Tibial artery (tissue), 4 donors: ENCODE results near the gene CCDC122.
A peak's percentile ranks its signal among the peaks of the same experiment; 100 is the strongest.

Experiments used
- DNase-seq, 2 donors: peaks; one replicate each; pipeline ENCODE4 v3.0.0-alpha.2; 2019
- H3K27ac ChIP-seq, 2 donors: fragments of 200-600 bp; sonication (generic) in 1 of 2; 1 replicate in 1 of 2; 2 replicates in 1 of 2; pipeline ENCODE4 v1.5.1; 2018 to 2019; ENCODE audit warnings: mild to moderate bottlenecking in 1 of 2
- H3K27me3 ChIP-seq, 2 donors: fragments of 200-600 bp; sonication (generic) in 1 of 2; one replicate each; pipeline versions ENCODE4 v1.5.1 to v1.6.0; 2016 to 2019
- H3K36me3 ChIP-seq, 3 donors: fragments of 200-600 bp; sonication (generic) in 2 of 3; one replicate each; pipeline ENCODE4 v1.5.1; 2016 to 2019; ENCODE audit warnings: mild to moderate bottlenecking in 2 of 3
- H3K4me1 ChIP-seq, 4 donors: fragments of 200-600 bp; sonication (generic) in 2 of 4; 1 replicate in 3 of 4; 2 replicates in 1 of 4; pipeline ENCODE4 v1.5.1; 2016 to 2019
- H3K4me3 ChIP-seq, 2 donors: fragments of 200-600 bp; sonication (generic) in 1 of 2; 1 replicate in 1 of 2; 2 replicates in 1 of 2; pipeline ENCODE4 v1.5.1; 2018 to 2019; ENCODE audit warnings: mild to moderate bottlenecking in 2 of 2
- H3K9me3 ChIP-seq, 3 donors: fragments of 200-600 bp; sonication (generic) in 1 of 3; one replicate each; pipeline ENCODE4 v1.5.1; 2016 to 2019
- CTCF ChIP-seq, 2 experiments: fragments of 200-600 bp in 1 of 2; fragments of 450-650 bp in 1 of 2; IDR thresholded peaks; one replicate each; pipeline ENCODE4 v1.5.1; 2017 to 2019; ENCODE audit warnings: antibody characterized with exemption in 2 of 2, mild to moderate bottlenecking in 1 of 2, moderate library complexity in 1 of 2
- intact Hi-C: fragments of 100-400 bp; cut with DNase I; formaldehyde crosslinking; loops from one replicate; pipeline ENCODE4 v1.15.0; 2023; ENCODE audit warnings: low total_unique reads

The CCDC122 gene

GRCh38 chr13:43915451-43915850 lies 35.9 kb upstream of the CCDC122 start:
- H3K4me3 ChIP-seq = no peak overlapping the region
- no peaks in the 10 kb centered on the region for H3K36me3 ChIP-seq
- H3K9me3 ChIP-seq = no peaks in the 10 kb centered on the region
- DNase-seq = no peak
- intact Hi-C loops = loop anchor here (10.0 kb wide), 1 partner anchor 129 kb away; no protein-coding TSS in a partner anchor
- peak overlapping the region in 1 of 2 donors; percentile 45 for H3K27ac ChIP-seq
- no peaks in the 10 kb centered on the region for H3K27me3 ChIP-seq
- TF ChIP-seq CTCF (IDR thresholded peaks at IDR 0.05) = no peak
- H3K4me1 ChIP-seq = peaks cover 0 to 34% (median 0%) of the 10 kb centered on the region in 4 donors

GRCh38 chr13:43911871-43912270 lies 32.3 kb upstream of the CCDC122 start:
- no peak for DNase-seq
- TF ChIP-seq CTCF (IDR thresholded peaks at IDR 0.05) = no peak

GRCh38 chr13:43911278-43911677 lies 31.7 kb upstream of the CCDC122 start:
- no peak for DNase-seq
- H3K4me3 ChIP-seq = no peak overlapping the region
- intact Hi-C loops = loop anchor here (10.0 kb wide), 1 partner anchor 134 kb away; no protein-coding TSS in a partner anchor
- H3K36me3 ChIP-seq = no peaks in the 10 kb centered on the region
- peaks cover 0 to 42% (median 5%) of the 10 kb centered on the region in 4 donors for H3K4me1 ChIP-seq
- no peaks in the 10 kb centered on the region for H3K27me3 ChIP-seq
- H3K27ac ChIP-seq = no peak overlapping the region
- no peaks in the 10 kb centered on the region for H3K9me3 ChIP-seq
- TF ChIP-seq CTCF (IDR thresholded peaks at IDR 0.05) = no peak

More at GRCh38 chr13:43911871-43912270, 32.3 kb upstream of the CCDC122 start:
- no peaks in the 10 kb centered on the region for H3K9me3 ChIP-seq
- H3K4me3 ChIP-seq = no peak overlapping the region
- H3K27me3 ChIP-seq = no peaks in the 10 kb centered on the region
- H3K4me1 ChIP-seq = peaks cover 0 to 42% (median 5%) of the 10 kb centered on the region in 4 donors
- intact Hi-C loops = loop anchor here (10.0 kb wide), 1 partner anchor 133 kb away; no protein-coding TSS in a partner anchor
- H3K36me3 ChIP-seq = no peaks in the 10 kb centered on the region
- no peak overlapping the region for H3K27ac ChIP-seq

- no peak overlapping the region for H3K4me3 ChIP-seq
- no peak for DNase-seq
- H3K4me1 ChIP-seq = peaks cover 0 to 40% (median 5%) of the 10 kb centered on the region in 4 donors
- H3K36me3 ChIP-seq = no peaks in the 10 kb centered on the region
- no peaks in the 10 kb centered on the region for H3K9me3 ChIP-seq
- TF ChIP-seq CTCF (IDR thresholded peaks at IDR 0.05) = no peak
- H3K27me3 ChIP-seq = no peaks in the 10 kb centered on the region
- intact Hi-C loops = loop anchor here (10.0 kb wide), 1 partner anchor 134 kb away; no protein-coding TSS in a partner anchor
- H3K27ac ChIP-seq = no peak overlapping the region
Observed at GRCh38 chr13:43910856-43911255, 31.3 kb upstream of the CCDC122 start.

- Histone ChIP-seq H3K27me3 (no peaks in the 10 kb centered on the region), H3K27ac (no peak overlapping the region), H3K36me3 (no peaks in the 10 kb centered on the region), H3K4me3 (no peak overlapping the region), H3K4me1 (peaks cover 0 to 28% (median 5%) of the 10 kb centered on the region in 4 donors), H3K9me3 (no peaks in the 10 kb centered on the region)
- intact Hi-C loops = loop anchor here (5.0 to 10.0 kb wide), 3 partner anchors 529 to 1066 kb away; no protein-coding TSS in a partner anchor
- no peak for DNase-seq
- peak; percentile 52 to 75 for TF ChIP-seq CTCF (IDR thresholded peaks at IDR 0.05)
Observed at GRCh38 chr13:43908156-43909126, 28.9 kb upstream of the CCDC122 start.
